IPS-15b (cell line): ENCODE results near the gene CCNB2.

ENCODE experiments used
- H3K27me3 ChIP-seq: one replicate; pipeline ENCODE4 v1.6.1; 2013; ENCODE audit warnings: low read length; ENCODE audit not compliant: control insufficient read depth, insufficient read depth
- H3K36me3 ChIP-seq: one replicate; pipeline ENCODE4 v1.6.1; 2013; ENCODE audit warnings: low read length; ENCODE audit not compliant: control insufficient read depth, insufficient read depth
- H3K4me1 ChIP-seq: one replicate; pipeline ENCODE4 v1.6.1; 2013; ENCODE audit warnings: mild to moderate bottlenecking, low read length; ENCODE audit not compliant: control insufficient read depth, insufficient read depth
- H3K4me3 ChIP-seq: one replicate; pipeline ENCODE4 v1.5.1; 2013; ENCODE audit warnings: low read depth, low read length
- H3K9ac ChIP-seq: one replicate; pipeline ENCODE4 v1.6.1; 2013; ENCODE audit warnings: low read depth, mild to moderate bottlenecking, low read length
- H3K9me3 ChIP-seq: one replicate; pipeline ENCODE4 v1.6.1; 2013; ENCODE audit warnings: mild to moderate bottlenecking, low read length; ENCODE audit not compliant: control insufficient read depth, insufficient read depth

CCNB2 gene

GRCh38 chr15:59170295-59171066 lies 65.5 kb downstream of the CCNB2 start:
- peaks cover 19% of the 10 kb centered on the region for H3K36me3 ChIP-seq
- no peak overlapping the region for H3K4me3 ChIP-seq
- H3K4me1 ChIP-seq, result no peaks in the 10 kb centered on the region

GRCh38 chr15:59171067-59171397 lies 66.1 kb downstream of the CCNB2 start:
- no peaks in the 10 kb centered on the region for H3K4me1 ChIP-seq
- no peaks in the 10 kb centered on the region for H3K9me3 ChIP-seq
- peaks cover 19% of the 10 kb centered on the region for H3K36me3 ChIP-seq
- H3K27me3 ChIP-seq, result no peaks in the 10 kb centered on the region
- no peak overlapping the region for H3K4me3 ChIP-seq
- no peak overlapping the region for H3K9ac ChIP-seq

More at GRCh38 chr15:59170295-59171066, 65.5 kb downstream of the CCNB2 start:
- no peak overlapping the region for H3K9ac ChIP-seq
- no peaks in the 10 kb centered on the region for H3K27me3 ChIP-seq
- no peaks in the 10 kb centered on the region for H3K9me3 ChIP-seq

GRCh38 chr15:59172289-59172901 lies 67.4 kb downstream of the CCNB2 start:
- H3K36me3 ChIP-seq, result peaks cover 20% of the 10 kb centered on the region
- H3K27me3 ChIP-seq, result no peaks in the 10 kb centered on the region
- H3K4me3 ChIP-seq, result no peak overlapping the region
- H3K9me3 ChIP-seq, result no peaks in the 10 kb centered on the region
- H3K9ac ChIP-seq, result no peak overlapping the region
- H3K4me1 ChIP-seq, result no peaks in the 10 kb centered on the region

GRCh38 chr15:59173194-59173593 lies 68.2 kb downstream of the CCNB2 start:
- H3K4me3 ChIP-seq, result no peak overlapping the region
- peaks cover 28% of the 10 kb centered on the region for H3K36me3 ChIP-seq
- no peaks in the 10 kb centered on the region for H3K4me1 ChIP-seq
- H3K9ac ChIP-seq, result no peak overlapping the region
- H3K27me3 ChIP-seq, result no peaks in the 10 kb centered on the region
- H3K9me3 ChIP-seq, result no peaks in the 10 kb centered on the region

- Histone ChIP-seq H3K9me3 (no peaks in the 10 kb centered on the region), H3K9ac (no peak overlapping the region), H3K36me3 (peaks cover 36% of the 10 kb centered on the region)
These were observed 69.3 kb downstream of the CCNB2 start for GRCh38 chr15:59174151-59174834.

More at GRCh38 chr15:59174151-59174834, 69.3 kb downstream of the CCNB2 start:
- Histone ChIP-seq H3K27me3 (no peaks in the 10 kb centered on the region), H3K4me1 (no peaks in the 10 kb centered on the region), H3K4me3 (no peak overlapping the region)
